A673 (cell line): ENCODE results near the gene GPBP1L1. TPM values are rescaled to one million over a fixed set of nuclear protein-coding genes. Genes with fewer than 3 reads are reported as not detected.

ENCODE experiments used
- BruUV-seq: library from RNA; stranded (reverse); fragments of 400-500 nt; replicated peaks from 2 replicates; lab custom pipeline; 2021; lab: Mats Ljungman, UMichigan
- CTCF ChIA-PET: fragments of 300-600 bp; sonication (Branson Sonifier 250); formaldehyde crosslinking; loops from one replicate; lab custom pipeline; 2022; ENCODE audit warnings: antibody characterized with exemption; lab: Charles Lee
- POLR2A ChIA-PET: fragments of 300-600 bp; sonication (Branson Sonifier 250); formaldehyde crosslinking; loops from one replicate; lab custom pipeline; 2022; ENCODE audit warnings: antibody characterized with exemption; ENCODE audit not compliant: low non-redundant PET; lab: Charles Lee
- DNase-seq: peaks from one replicate; pipeline ENCODE4 v3.0.0-alpha.2; 2015; ENCODE audit warnings: low spot score
- H3K27ac ChIP-seq: fragments of 200-600 bp; sonication (generic); 2 replicates; pipeline ENCODE4 v1.5.1; 2016; ENCODE audit warnings: mixed run types, low read depth, mild to moderate bottlenecking, mixed read lengths, antibody characterized with exemption, low read length; ENCODE audit not compliant: poor library complexity, severe bottlenecking
- H3K27me3 ChIP-seq: fragments of 200-600 bp; sonication (generic); replicated peaks from 2 replicates; pipeline ENCODE4 v1.6.1; 2017; ENCODE audit warnings: mixed run types, low read depth, mild to moderate bottlenecking, mixed read lengths, antibody characterized with exemption, low read length; ENCODE audit not compliant: insufficient read depth, poor library complexity
- H3K36me3 ChIP-seq: fragments of 200-600 bp; sonication (generic); 2 replicates; pipeline ENCODE4 v1.6.1; 2016; ENCODE audit warnings: mixed run types, mild to moderate bottlenecking, mixed read lengths, antibody characterized with exemption, low read length; ENCODE audit not compliant: insufficient read depth, poor library complexity, severe bottlenecking
- H3K4me1 ChIP-seq: fragments of 200-600 bp; sonication (generic); 2 replicates; pipeline ENCODE4 v1.6.1; 2017; ENCODE audit warnings: mixed run types, mild to moderate bottlenecking, mixed read lengths, antibody characterized with exemption, low read length; ENCODE audit not compliant: insufficient read depth, poor library complexity, severe bottlenecking
- H3K4me3 ChIP-seq: fragments of 200-600 bp; sonication (generic); 2 replicates; pipeline ENCODE4 v1.5.1; 2016; ENCODE audit warnings: low read depth, mixed run types, mild to moderate bottlenecking, mixed read lengths, low read length; ENCODE audit not compliant: poor library complexity, severe bottlenecking
- H3K9me3 ChIP-seq: fragments of 200-600 bp; sonication (generic); 2 replicates; pipeline ENCODE4 v1.6.1; 2016; ENCODE audit warnings: mixed run types, low read depth, mild to moderate bottlenecking, mixed read lengths, antibody characterized with exemption, low read length; ENCODE audit not compliant: poor library complexity, severe bottlenecking
- EZH2 ChIP-seq: fragments of 200-600 bp; sonication (generic); IDR thresholded peaks from 2 replicates; pipeline ENCODE4 v1.6.1; 2017; ENCODE audit warnings: borderline replicate concordance, low read depth, mild to moderate bottlenecking, mixed read lengths, antibody characterized with exemption, low read length; ENCODE audit not compliant: poor library complexity, severe bottlenecking
- intact Hi-C: fragments of 100-400 bp; cut with micrococcal nuclease; formaldehyde crosslinking; loops from one replicate; pipeline ENCODE4 v1.10.0; 2022; ENCODE audit not compliant: unreplicated experiment
- total RNA-seq: library from RNA; stranded (reverse); gene quantifications from 2 replicates; pipeline ENCODE4 v1.2.3, GENCODE V29; 2021
- TF ChIP-seq, protein P1 (sequence below): fragments of 300-800, 200-600 bp; sonication (generic); conservative IDR thresholded peaks from 2 replicates; pipeline ENCODE4 v1.5.1; 2017; ENCODE audit warnings: low read depth, mild to moderate bottlenecking, antibody characterized with exemption, low read length, moderate library complexity, mixed read lengths

GPBP1L1 gene
- total RNA-seq, 1 experiment from 2014 or later: 99.0 TPM

DNA sequence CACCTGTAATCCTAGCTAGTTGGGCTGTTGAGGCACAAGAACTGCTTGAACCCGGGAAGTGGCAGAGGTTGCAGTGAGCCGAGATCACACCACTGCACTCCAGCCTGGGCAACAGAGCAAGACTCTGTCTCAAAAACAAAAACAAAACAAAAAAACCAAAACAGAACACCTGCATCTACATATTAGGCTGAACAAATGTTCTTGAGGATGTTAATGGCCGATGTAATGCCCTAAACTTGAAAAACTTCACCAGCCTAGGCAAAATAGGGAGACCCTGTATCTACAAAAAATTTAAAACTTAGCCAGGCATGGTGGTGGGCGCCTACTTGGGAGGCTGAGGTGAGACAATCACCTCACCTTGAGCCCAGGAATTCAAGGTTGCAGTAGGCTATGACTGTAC, 17.8 kb downstream of the GPBP1L1 start:
- Histone ChIP-seq H3K4me1 (no peaks in the 10 kb centered on the region), H3K27me3 (no peaks in the 10 kb centered on the region), H3K36me3 (no peaks in the 10 kb centered on the region), H3K27ac (no peak overlapping the region), H3K4me3 (no peak overlapping the region), H3K9me3 (no peaks in the 10 kb centered on the region)
- ChIA-PET POLR2A (no interaction called here), CTCF (no interaction called here)
- BruUV-seq: no TSS peak
- TF ChIP-seq EZH2: no peak
- TF ChIP-seq, protein P1, sequence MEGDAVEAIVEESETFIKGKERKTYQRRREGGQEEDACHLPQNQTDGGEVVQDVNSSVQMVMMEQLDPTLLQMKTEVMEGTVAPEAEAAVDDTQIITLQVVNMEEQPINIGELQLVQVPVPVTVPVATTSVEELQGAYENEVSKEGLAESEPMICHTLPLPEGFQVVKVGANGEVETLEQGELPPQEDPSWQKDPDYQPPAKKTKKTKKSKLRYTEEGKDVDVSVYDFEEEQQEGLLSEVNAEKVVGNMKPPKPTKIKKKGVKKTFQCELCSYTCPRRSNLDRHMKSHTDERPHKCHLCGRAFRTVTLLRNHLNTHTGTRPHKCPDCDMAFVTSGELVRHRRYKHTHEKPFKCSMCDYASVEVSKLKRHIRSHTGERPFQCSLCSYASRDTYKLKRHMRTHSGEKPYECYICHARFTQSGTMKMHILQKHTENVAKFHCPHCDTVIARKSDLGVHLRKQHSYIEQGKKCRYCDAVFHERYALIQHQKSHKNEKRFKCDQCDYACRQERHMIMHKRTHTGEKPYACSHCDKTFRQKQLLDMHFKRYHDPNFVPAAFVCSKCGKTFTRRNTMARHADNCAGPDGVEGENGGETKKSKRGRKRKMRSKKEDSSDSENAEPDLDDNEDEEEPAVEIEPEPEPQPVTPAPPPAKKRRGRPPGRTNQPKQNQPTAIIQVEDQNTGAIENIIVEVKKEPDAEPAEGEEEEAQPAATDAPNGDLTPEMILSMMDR: no peak
- intact Hi-C loops: no loop called here
- DNase-seq: no peak

DNA sequence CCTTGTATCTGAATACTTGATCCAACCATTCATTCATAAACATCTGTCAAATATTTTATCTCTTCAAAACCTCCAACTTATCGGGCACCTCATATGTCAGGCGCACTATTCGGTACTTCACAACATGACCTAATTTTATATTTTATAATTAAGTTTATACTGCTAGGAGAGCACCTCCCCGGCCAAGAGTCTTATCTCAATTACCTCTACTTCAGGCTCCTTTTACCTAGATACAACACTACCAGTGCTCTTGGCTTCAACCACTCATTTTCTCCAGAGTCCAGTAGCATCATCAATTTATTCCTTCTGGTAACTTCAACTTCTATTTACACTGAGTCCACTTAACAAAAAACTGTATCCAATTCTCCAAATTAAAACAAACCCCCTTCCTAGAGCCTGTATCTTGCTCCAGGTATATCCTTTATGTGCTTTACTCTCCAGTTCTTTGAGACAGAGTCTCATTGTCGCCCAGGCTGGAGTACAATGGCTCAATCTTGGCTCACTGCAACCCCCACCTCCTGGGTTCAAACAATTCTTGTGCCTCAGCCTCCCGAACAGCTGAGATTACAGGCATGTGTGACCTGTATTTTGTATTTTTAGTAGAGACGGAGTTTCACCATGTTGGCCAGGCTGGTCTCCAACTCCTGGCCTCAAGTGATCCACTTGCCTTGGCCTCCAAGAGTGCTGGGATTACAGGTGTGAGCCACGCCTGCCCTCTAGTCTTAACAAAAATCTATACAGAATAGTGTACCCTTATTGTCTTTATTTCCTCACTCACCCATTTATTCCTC, 18.8 kb downstream of the GPBP1L1 start:
- DNase-seq: no peak
- intact Hi-C loops: no loop called here
- Histone ChIP-seq H3K9me3 (no peaks in the 10 kb centered on the region), H3K27ac (no peak overlapping the region), H3K4me1 (no peaks in the 10 kb centered on the region), H3K4me3 (no peak overlapping the region), H3K36me3 (no peaks in the 10 kb centered on the region), H3K27me3 (no peaks in the 10 kb centered on the region)
- POLR2A ChIA-PET: no interaction called here
- CTCF ChIA-PET: no interaction called here
- no peak for TF ChIP-seq EZH2
- TF ChIP-seq, protein P1: no peak
- BruUV-seq: no TSS peak

DNA sequence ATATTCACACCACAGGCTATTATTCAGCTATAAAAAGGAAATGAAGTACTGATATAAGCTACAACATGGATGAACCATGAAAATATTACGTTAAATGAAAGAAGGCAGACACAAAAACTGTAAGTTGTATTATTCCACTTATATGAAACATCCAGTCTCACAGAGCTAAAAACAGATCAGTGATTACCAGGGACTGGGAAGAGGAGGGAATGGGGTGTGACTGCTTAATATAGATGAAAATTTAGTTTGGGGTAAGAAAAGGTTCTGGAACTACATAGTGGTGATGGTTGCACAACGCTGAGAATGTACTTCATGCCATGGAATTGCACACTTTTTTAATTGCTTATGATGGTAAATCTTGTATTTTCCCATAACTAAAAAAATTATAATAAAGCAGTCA, 19.5 kb downstream of the GPBP1L1 start:
- no peaks in the 10 kb centered on the region for H3K4me1 ChIP-seq
- no peak overlapping the region for H3K27ac ChIP-seq
- no peak for TF ChIP-seq EZH2
- TF ChIP-seq, protein P1: no peak
- no peaks in the 10 kb centered on the region for H3K36me3 ChIP-seq
- intact Hi-C loops: no loop called here
- ChIA-PET POLR2A (no interaction called here), CTCF (no interaction called here)
- H3K9me3 ChIP-seq: no peaks in the 10 kb centered on the region
- no TSS peak for BruUV-seq
- no peak for DNase-seq
- no peak overlapping the region for H3K4me3 ChIP-seq
- H3K27me3 ChIP-seq: no peaks in the 10 kb centered on the region
